HepG2 (cell line): ENCODE data around the gene NOG. TPM values are rescaled to one million over a fixed set of nuclear protein-coding genes. Genes with fewer than 3 reads are reported as not detected.

Experiments
- ATAC-seq: fragments of 200-7000 bp; cut with Tn5 transposase; 3 replicates; pipeline ENCODE4 v1.9.1; 2020; ENCODE audit warnings: mild to moderate bottlenecking, moderate library complexity
- BruUV-seq: library from RNA; stranded (reverse); fragments of 400-500 nt; replicated peaks from 2 replicates; lab custom pipeline; 2021; lab: Mats Ljungman, UMichigan
- CTCF ChIA-PET: fragments of 300-600 bp; formaldehyde crosslinking; extraction: SDS; loops from one replicate; lab custom pipeline; 2021; ENCODE audit warnings: low total read pairs, inconsistent platforms, low intra/inter-chr PET ratio; lab: Yijun Ruan, JAX
- POLR2A ChIA-PET: fragments of 350-600 bp; sonication (Branson Sonifier 250); formaldehyde crosslinking; loops from one replicate; lab custom pipeline; 2020; ENCODE audit warnings: antibody characterized with exemption, inconsistent platforms; lab: Yijun Ruan, JAX
- DNase-seq: peaks from one replicate; pipeline ENCODE4 v3.0.0-alpha.2; 2015; ENCODE audit warnings: low spot score
- FAIRE-seq: peaks from 3 replicates; lab custom pipeline; 2011; peaks lifted over from hg19 to GRCh38; lab: Jason Lieb, UNC
- H2AFZ ChIP-seq: one replicate; pipeline ENCODE4 v1.6.1; 2011; ENCODE audit warnings: low read length, inconsistent platforms
- H3K27ac ChIP-seq: fragments of 300-600 bp; 3 replicates; pipeline ENCODE4 v1.8.0; 2011; ENCODE audit warnings: mixed run types, mild to moderate bottlenecking, mixed read lengths, low read length, inconsistent platforms; ENCODE audit not compliant: insufficient read depth; ENCODE audit errors: extremely low read length
- H3K27me3 ChIP-seq, 2 experiments: fragments of 200-600 bp in 1 of 2; 2 replicates in 1 of 2; 3 replicates in 1 of 2; pipeline versions ENCODE4 v1.6.0 to v1.8.0; 2011; ENCODE audit warnings: low read length in 2 of 2, mild to moderate bottlenecking in 2 of 2, moderate library complexity in 2 of 2, inconsistent platforms in 1 of 2; ENCODE audit not compliant: insufficient read depth in 2 of 2, control insufficient read depth in 1 of 2
- H3K36me3 ChIP-seq, 2 experiments: fragments of 200-600 bp in 1 of 2; replicated peaks in 1 of 2; 2 replicates in 1 of 2; 3 replicates in 1 of 2; pipeline versions ENCODE4 v1.5.1 to v1.8.0; 2011; ENCODE audit warnings: low read length in 2 of 2, inconsistent platforms in 1 of 2; ENCODE audit not compliant: insufficient read depth in 2 of 2, control insufficient read depth in 1 of 2
- H3K4me1 ChIP-seq: 2 replicates; pipeline ENCODE4 v1.5.1; 2012; ENCODE audit warnings: low read length, inconsistent platforms; ENCODE audit not compliant: insufficient read depth
- H3K4me2 ChIP-seq: 2 replicates; pipeline ENCODE4 v1.6.0; 2011; ENCODE audit warnings: low read depth, low read length, inconsistent platforms
- H3K4me3 ChIP-seq, 3 experiments: fragments of 200-600 bp in 1 of 3; sonication (generic), shearing (Covaris generic) in 1 of 3; replicated peaks in 1 of 3; 2 replicates each; pipeline ENCODE4 v1.5.1; 2011 to 2016; ENCODE audit warnings: low read length in 3 of 3, inconsistent platforms in 2 of 3, low read depth in 2 of 3, mild to moderate bottlenecking in 2 of 3, control low read depth in 1 of 3, mixed read lengths in 1 of 3; ENCODE audit not compliant: insufficient read depth in 1 of 3
- H3K79me2 ChIP-seq: one replicate; pipeline ENCODE4 v1.6.1; 2011; ENCODE audit warnings: low read length, inconsistent platforms; ENCODE audit not compliant: insufficient read depth
- H3K9ac ChIP-seq: 2 replicates; pipeline ENCODE4 v1.6.0; 2011; ENCODE audit warnings: mild to moderate bottlenecking, low read depth, low read length, inconsistent platforms; ENCODE audit not compliant: insufficient read depth
- H3K9me3 ChIP-seq: 2 replicates; pipeline ENCODE4 v1.5.1; 2012; ENCODE audit warnings: mild to moderate bottlenecking, low read length
- H4K20me1 ChIP-seq: 2 replicates; pipeline ENCODE4 v1.6.0; 2011; ENCODE audit warnings: inconsistent platforms, mild to moderate bottlenecking, low read length, moderate library complexity; ENCODE audit not compliant: insufficient read depth
- CHCHD3 ChIP-seq: sonication (generic); formaldehyde crosslinking; IDR thresholded peaks from 2 replicates; pipeline ENCODE4 v1.8.0; 2022; ENCODE audit warnings: mild to moderate bottlenecking, missing genetic modification reagents, moderate library complexity
- FOXC1 ChIP-seq: sonication (generic); formaldehyde crosslinking; IDR thresholded peaks from 2 replicates; pipeline ENCODE4 v1.8.0; 2022; ENCODE audit warnings: mild to moderate bottlenecking, missing genetic modification reagents, borderline replicate concordance
- KLF9 ChIP-seq: IDR thresholded peaks from 2 replicates; pipeline ENCODE4 v1.6.1; 2016; ENCODE audit warnings: low read depth
- TCF7L2 ChIP-seq: IDR thresholded peaks from 2 replicates; pipeline ENCODE4 v1.6.1; 2011; ENCODE audit warnings: mild to moderate bottlenecking, low read depth, low read length, moderate library complexity
- ZFY ChIP-seq: sonication (generic); formaldehyde crosslinking; IDR thresholded peaks from 2 replicates; pipeline ENCODE4 v1.4.0; 2020; ENCODE audit warnings: missing genetic modification reagents
- ZNF33A ChIP-seq: sonication (generic); formaldehyde crosslinking; IDR thresholded peaks from 2 replicates; pipeline ENCODE4 v1.5.1; 2020; ENCODE audit warnings: missing genetic modification reagents, mild to moderate bottlenecking, moderate library complexity, borderline replicate concordance
- WGBS: methylation state at CpG from one replicate; pipeline ENCODE4 v1.1.6; 2017; ENCODE audit warnings: low lambda C conversion rate; 5-methylcytosine and 5-hydroxymethylcytosine counted together
- in situ Hi-C: cut with HindIII; loops from 2 replicates; pipeline ENCODE4 v1.10.0; 2017; ENCODE audit warnings: low pct_unique_long_range_greater_than_20kb; ENCODE audit not compliant: extremely low pct_ligation_motif_present
- intact Hi-C: fragments of 100-400 bp; cut with micrococcal nuclease; formaldehyde crosslinking; loops from one replicate; pipeline ENCODE4 v1.10.0; 2022; ENCODE audit not compliant: unreplicated experiment
- polyA plus RNA-seq, 8 experiments: library from polyadenylated mRNA; depleted of rRNA in 3 of 8; stranded (reverse) in 7 of 8; unstranded in 1 of 8; fragments of >200 nt; fragmentation: Illumina TruSeq in 4 of 8; extraction: Trizol in 4 of 8; gene quantifications; 2 replicates each; pipeline versions ENCODE4 v1.2.1 to v1.2.3, GENCODE V29; 2011 to 2016; ENCODE audit warnings: low read depth in 4 of 8, missing spikeins in 1 of 8, mixed read lengths in 1 of 8; ENCODE audit not compliant: insufficient read depth in 1 of 8
- total RNA-seq, 5 experiments: library from RNA; depleted of rRNA; stranded (reverse); fragments of >200 nt; fragmentation: Illumina TruSeq; extraction: Trizol; gene quantifications; 2 replicates each; pipeline ENCODE4 v1.2.3, GENCODE V29; 2016; ENCODE audit warnings: low read depth in 1 of 5
- TF ChIP-seq, protein P1 (sequence below): sonication (generic); formaldehyde crosslinking; IDR thresholded peaks from 2 replicates; pipeline ENCODE4 v1.8.0; 2022; ENCODE audit warnings: mild to moderate bottlenecking, missing genetic modification reagents, borderline replicate concordance

Gene NOG
- total and polyA plus RNA-seq, 2 of the 13 experiments (the other 11 are each of a cell fraction or from before 2014, with no cell fraction given), result not detected

- TF ChIP-seq, protein P1, sequence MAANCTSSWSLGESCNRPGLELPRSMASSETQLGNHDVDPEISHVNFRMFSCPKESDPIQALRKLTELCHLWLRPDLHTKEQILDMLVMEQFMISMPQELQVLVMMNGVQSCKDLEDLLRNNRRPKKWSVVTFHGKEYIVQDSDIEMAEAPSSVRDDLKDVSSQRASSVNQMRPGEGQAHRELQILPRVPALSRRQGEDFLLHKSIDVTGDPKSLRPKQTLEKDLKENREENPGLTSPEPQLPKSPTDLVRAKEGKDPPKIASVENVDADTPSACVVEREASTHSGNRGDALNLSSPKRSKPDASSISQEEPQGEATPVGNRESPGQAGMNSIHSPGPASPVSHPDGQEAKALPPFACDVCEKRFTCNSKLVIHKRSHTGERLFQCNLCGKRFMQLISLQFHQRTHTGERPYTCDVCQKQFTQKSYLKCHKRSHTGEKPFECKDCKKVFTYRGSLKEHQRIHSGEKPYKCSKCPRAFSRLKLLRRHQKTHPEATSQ (CRISPR knock-in tag), result no peak
- no peak for TF ChIP-seq KLF9 (CRISPR knock-in tag)
Observed at GRCh38 chr17:56557682-56558081, 35.8 kb upstream of the NOG start (continued).

DNA sequence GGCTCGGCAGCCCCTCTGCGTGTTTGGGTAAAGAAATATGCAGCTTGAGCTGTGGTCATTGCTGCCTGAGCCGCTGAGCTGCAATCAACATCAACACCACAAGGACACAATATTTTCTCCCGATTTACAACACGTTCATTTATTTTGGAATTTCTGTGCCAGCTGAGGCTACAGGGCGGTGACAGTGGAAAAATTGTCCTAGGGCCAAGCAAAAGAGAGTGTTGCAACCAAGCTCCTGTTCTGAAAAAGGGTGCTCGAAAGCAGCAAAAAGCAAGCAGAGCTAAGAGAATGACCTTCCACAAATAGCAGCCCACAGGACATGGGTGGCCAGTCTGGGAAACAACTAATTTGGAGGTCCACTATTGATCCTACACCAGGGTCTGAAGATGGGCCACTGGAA, 35.4 kb upstream of the NOG start:
- H3K9ac ChIP-seq, result no peak overlapping the region
- no peaks in the 10 kb centered on the region; a peak in 2 of 5 replicates for H3K27me3 ChIP-seq
- H2AFZ ChIP-seq, result no peak overlapping the region
- H3K36me3 ChIP-seq, result no peaks in the 10 kb centered on the region
- no peaks in the 10 kb centered on the region for H4K20me1 ChIP-seq
- BruUV-seq, result no TSS peak
- no peak overlapping the region for H3K4me2 ChIP-seq
- no peak for DNase-seq
- no peak overlapping the region for H3K27ac ChIP-seq
- H3K9me3 ChIP-seq, result no peaks in the 10 kb centered on the region
- intact Hi-C loops, result no loop called here
- no peaks in the 10 kb centered on the region for H3K4me1 ChIP-seq
- 20% methylated on average over 7 of the region's 7 CpGs for WGBS
- FAIRE-seq, result no peak
- in situ Hi-C loops, result no loop called here
- H3K79me2 ChIP-seq, result no peaks in the 10 kb centered on the region
- H3K4me3 ChIP-seq, result no peak overlapping the region
- TF ChIP-seq FOXC1 (CRISPR knock-in tag) (no peak), ZNF33A (no peak), TCF7L2 (no peak), ZFY (CRISPR knock-in tag) (no peak), CHCHD3 (CRISPR knock-in tag) (no peak)
- CTCF ChIA-PET, result no interaction called here
- ATAC-seq, result no peak
- POLR2A ChIA-PET, result no interaction called here
